Ammon's horn (tissue), 1 donor: ENCODE measurements around the gene IFI16.
"Not testable (repeated sequence)": the region's sequence is repeated elsewhere in the genome, so short reads cannot be mapped to it uniquely, and the experiment has no call there.

Experiments
- DNase-seq: peaks from one replicate; pipeline ENCODE4 v3.0.0-alpha.2; 2016; ENCODE audit warnings: low spot score

IFI16 gene

DNA sequence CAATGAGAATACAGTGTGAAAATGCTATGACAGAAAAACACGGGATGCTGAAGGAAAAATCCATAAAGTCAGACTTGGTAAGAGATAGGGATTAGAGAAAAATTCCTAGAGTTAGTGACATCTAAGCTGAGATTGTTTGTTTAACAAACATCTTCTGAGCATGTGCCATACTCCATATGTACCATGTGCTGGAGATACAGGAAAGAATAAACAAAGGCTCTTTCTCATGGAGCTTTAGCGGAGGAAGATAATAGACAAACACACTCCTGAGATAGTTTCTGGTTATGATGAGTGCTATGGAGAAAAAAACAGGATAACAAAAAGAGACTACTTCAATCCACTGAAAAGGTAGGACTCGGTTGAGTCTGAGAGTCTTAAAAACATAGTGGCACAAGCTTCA, 88.9 kb downstream of the IFI16 start:
- no peak for DNase-seq

DNA sequence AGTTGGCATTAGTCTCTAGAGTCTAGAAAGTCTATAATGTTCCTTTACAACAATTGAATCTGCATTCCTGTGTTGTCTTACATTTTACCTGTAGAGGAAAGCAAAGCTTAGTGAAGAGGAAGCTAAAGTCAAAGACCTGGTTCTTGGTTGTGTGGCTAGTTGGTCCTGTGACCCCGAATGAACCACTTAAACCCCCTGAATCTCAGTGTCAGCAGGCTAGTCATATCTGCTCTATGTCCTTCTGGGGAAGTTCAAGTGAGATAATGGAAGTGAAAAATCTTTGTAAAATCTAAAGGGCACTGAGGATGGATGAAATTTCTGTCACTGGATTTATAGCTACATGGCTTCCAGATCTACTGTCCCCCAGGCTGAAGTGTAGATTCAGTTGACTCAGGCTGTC, 90.9 kb downstream of the IFI16 start:
- no peak for DNase-seq

DNA sequence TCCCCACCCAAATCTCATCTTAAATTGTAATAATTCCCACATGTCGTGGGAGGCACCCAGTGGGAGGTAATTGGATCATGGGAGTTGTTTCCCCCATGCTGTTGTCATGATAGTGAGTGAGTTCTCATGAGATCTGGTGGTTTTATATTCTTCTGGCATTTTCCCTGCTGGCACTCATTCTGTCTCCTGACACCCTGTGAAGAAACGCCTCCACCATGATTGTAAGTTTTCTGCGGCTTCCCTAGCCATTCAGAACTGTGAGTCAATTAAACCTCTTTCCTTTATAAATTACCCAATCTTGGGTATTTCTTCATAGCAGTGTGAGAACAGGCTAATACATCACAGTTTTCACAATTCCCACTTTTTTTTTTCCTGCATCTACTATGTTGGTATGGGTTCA, 93.3 kb downstream of the IFI16 start:
- DNase-seq, result not testable (repeated sequence)
